GM23338 (cell line): ENCODE data around the gene WSCD1. TPM values are rescaled to one million over a fixed set of nuclear protein-coding genes. Genes with fewer than 3 reads are reported as not detected.

ENCODE experiments used
- ATAC-seq: fragments of 200-7000 bp; cut with Tn5 transposase; 3 replicates; pipeline ENCODE4 v1.9.1; 2020
- DNase-seq: peaks from one replicate; pipeline ENCODE4 v3.0.0-alpha.2; 2015; ENCODE audit warnings: low spot score
- H2AFZ ChIP-seq: fragments of 200-600 bp; sonication (generic); 2 replicates; pipeline ENCODE4 v1.8.0; 2016; ENCODE audit warnings: antibody characterized with exemption, mild to moderate bottlenecking, moderate library complexity
- H3F3A ChIP-seq: fragments of 200-600 bp; sonication (generic); replicated peaks from 2 replicates; pipeline ENCODE4 v1.8.0; 2017; ENCODE audit warnings: antibody characterized with exemption, mixed run types, low read depth
- H3K27ac ChIP-seq: fragments of 200-600 bp; sonication (generic); 2 replicates; pipeline ENCODE4 v1.6.1; 2016; ENCODE audit warnings: low read depth
- H3K27me3 ChIP-seq: fragments of 200-600 bp; sonication (generic); 2 replicates; pipeline ENCODE4 v1.8.0; 2016; ENCODE audit warnings: mild to moderate bottlenecking, mixed run types, moderate library complexity; ENCODE audit not compliant: insufficient read depth
- H3K36me3 ChIP-seq: fragments of 200-600 bp; sonication (generic); 2 replicates; pipeline ENCODE4 v1.8.0; 2016; ENCODE audit warnings: mild to moderate bottlenecking; ENCODE audit not compliant: insufficient read depth
- H3K4me1 ChIP-seq: fragments of 200-600 bp; sonication (generic); 2 replicates; pipeline ENCODE4 v1.8.0; 2016; ENCODE audit warnings: mild to moderate bottlenecking, moderate library complexity; ENCODE audit not compliant: insufficient read depth
- H3K4me2 ChIP-seq: fragments of 200-600 bp; sonication (generic); 2 replicates; pipeline ENCODE4 v1.7.1; 2017; ENCODE audit warnings: mixed run types
- H3K4me3 ChIP-seq: fragments of 200-600 bp; sonication (generic); 2 replicates; pipeline ENCODE4 v1.6.1; 2016; ENCODE audit warnings: mixed run types
- H3K79me2 ChIP-seq: fragments of 200-600 bp; sonication (generic); replicated peaks from 2 replicates; pipeline ENCODE4 v1.8.0; 2017; ENCODE audit warnings: mild to moderate bottlenecking; ENCODE audit not compliant: insufficient read depth
- H3K9me2 ChIP-seq: fragments of 200-600 bp; sonication (generic); 2 replicates; pipeline ENCODE4 v1.8.0; 2017; ENCODE audit not compliant: insufficient read depth
- H4K20me1 ChIP-seq: fragments of 200-600 bp; sonication (generic); replicated peaks from 2 replicates; pipeline ENCODE4 v1.8.0; 2017; ENCODE audit warnings: mild to moderate bottlenecking; ENCODE audit not compliant: insufficient read depth
- H3K27ac Mint-ChIP-seq: 2 replicates; pipeline ENCODE4 v1.8.0; 2020; ENCODE audit warnings: inconsistent platforms, mild to moderate bottlenecking, moderate library complexity, mixed read lengths
- H3K27me3 Mint-ChIP-seq: 3 replicates; pipeline ENCODE4 v1.8.0; 2022; ENCODE audit warnings: low read depth, mild to moderate bottlenecking, moderate library complexity, mixed read lengths, inconsistent platforms; ENCODE audit not compliant: insufficient read depth, poor library complexity
- H3K36me3 Mint-ChIP-seq: 3 replicates; pipeline ENCODE4 v1.8.0; 2021; ENCODE audit warnings: low read depth, mild to moderate bottlenecking, inconsistent platforms, moderate library complexity, mixed read lengths
- H3K4me1 Mint-ChIP-seq: 3 replicates; pipeline ENCODE4 v1.8.0; 2020; ENCODE audit warnings: mild to moderate bottlenecking, inconsistent platforms, mixed read lengths
- H3K4me3 Mint-ChIP-seq: 3 replicates; pipeline ENCODE4 v1.8.0; 2021; ENCODE audit warnings: moderate library complexity, mild to moderate bottlenecking, inconsistent platforms, mixed read lengths
- H3K9me3 Mint-ChIP-seq: 3 replicates; pipeline ENCODE4 v1.8.0; 2020; ENCODE audit warnings: moderate library complexity, mild to moderate bottlenecking, inconsistent platforms, mixed read lengths
- CREB1 ChIP-seq: fragments of 250-450 bp; sonication (Bioruptor Pico); IDR thresholded peaks from 2 replicates; pipeline ENCODE4 v1.5.0; 2020; ENCODE audit warnings: low read depth, mild to moderate bottlenecking, moderate library complexity
- EZH2 ChIP-seq: fragments of 200-600 bp; sonication (generic); IDR thresholded peaks from one replicate; pipeline ENCODE4 v1.8.0; 2017; ENCODE audit warnings: antibody characterized with exemption, mild to moderate bottlenecking, low read depth; ENCODE audit not compliant: unreplicated experiment
- EZH2phosphoT487 ChIP-seq: fragments of 200-600 bp; sonication (generic); IDR thresholded peaks from one replicate; pipeline ENCODE4 v1.8.1; 2018; ENCODE audit warnings: antibody characterized with exemption; ENCODE audit not compliant: unreplicated experiment
- JUNB ChIP-seq: IDR thresholded peaks from one replicate; pipeline ENCODE4 v1.6.1; 2016; ENCODE audit warnings: antibody characterized with exemption; ENCODE audit not compliant: unreplicated experiment
- NANOG ChIP-seq: IDR thresholded peaks from 2 replicates; pipeline ENCODE4 v1.6.1; 2016; ENCODE audit warnings: antibody characterized with exemption, borderline replicate concordance
- POLR2AphosphoS5 ChIP-seq: IDR thresholded peaks from 2 replicates; pipeline ENCODE4 v1.6.1; 2016; ENCODE audit warnings: antibody characterized with exemption, low read depth
- STAT1 ChIP-seq: IDR thresholded peaks from one replicate; pipeline ENCODE4 v1.6.1; 2016; ENCODE audit warnings: antibody characterized with exemption; ENCODE audit not compliant: unreplicated experiment
- ZNF114 ChIP-seq: fragments of 250-450 bp; sonication (Bioruptor Pico); IDR thresholded peaks from 2 replicates; pipeline ENCODE4 v1.5.0; 2020; ENCODE audit warnings: mild to moderate bottlenecking, moderate library complexity
- ZNF331 ChIP-seq: fragments of 250-450 bp; sonication (Bioruptor Pico); IDR thresholded peaks from 2 replicates; pipeline ENCODE4 v1.5.0; 2020; ENCODE audit warnings: low read depth, mild to moderate bottlenecking, moderate library complexity
- polyA plus RNA-seq: library from polyadenylated mRNA; unstranded; fragments of >200 nt; fragmentation: Nextera tagmentation; extraction: Ambion mirVana; gene quantifications from 2 replicates; pipeline ENCODE4 v1.2.1, GENCODE V29; 2016
- total RNA-seq: library from RNA; depleted of rRNA; stranded (reverse); fragments of >200 nt; shearing (Covaris generic); gene quantifications from 2 replicates; pipeline ENCODE4 v1.2.3, GENCODE V29; 2014
- TF ChIP-seq, protein P1 (sequence below), 2 experiments: fragments of 200-600 bp in 1 of 2; sonication (generic) in 1 of 2; conservative IDR thresholded peaks; 2 replicates each; pipeline versions ENCODE4 v1.5.1 to v1.6.1; 2016 to 2017; ENCODE audit warnings: antibody characterized with exemption in 2 of 2, low read depth in 2 of 2, mild to moderate bottlenecking in 2 of 2, moderate library complexity in 1 of 2
- TF ChIP-seq, protein P2 (sequence below): IDR thresholded peaks from one replicate; pipeline ENCODE4 v1.6.1; 2018; ENCODE audit warnings: antibody characterized with exemption; ENCODE audit not compliant: unreplicated experiment
- TF ChIP-seq, protein P3 (sequence below): IDR thresholded peaks from 2 replicates; pipeline ENCODE4 v1.6.1; 2016; ENCODE audit warnings: antibody characterized with exemption
- TF ChIP-seq, protein P4 (sequence below): fragments of 250-450 bp; sonication (Bioruptor Pico); IDR thresholded peaks from 2 replicates; pipeline ENCODE4 v1.5.0; 2020; ENCODE audit warnings: mild to moderate bottlenecking, moderate library complexity

Gene WSCD1
- total and polyA plus RNA-seq, 2 experiments from 2014 or later: 6.1 to 38.9 TPM

DNA sequence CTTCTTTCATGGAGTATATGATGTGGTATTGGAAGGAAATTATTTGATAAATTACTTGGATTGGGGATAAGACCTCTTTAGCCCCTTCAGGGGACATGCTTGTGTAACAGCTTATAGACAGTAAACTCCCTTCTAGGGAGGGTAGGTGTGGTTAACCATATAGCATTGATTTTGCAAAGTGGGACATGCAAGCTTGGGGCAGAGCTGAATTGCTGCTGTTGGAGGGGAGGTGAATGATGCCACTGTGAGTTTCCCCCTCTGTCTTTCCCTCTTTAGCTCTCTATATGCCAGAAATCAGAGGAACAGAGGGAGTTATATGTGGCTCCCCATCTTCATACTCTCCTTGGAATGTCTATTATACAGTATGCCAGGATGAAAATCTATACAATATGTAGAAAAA, 54.7 kb downstream of the WSCD1 start:
- ATAC-seq: no peak
- no peak overlapping the region for H3K4me2 ChIP-seq
- H3K9me3 Mint-ChIP-seq: peaks cover 14% of the 10 kb centered on the region

More for the DNA sequence above, 54.7 kb downstream of the WSCD1 start:
- Histone ChIP-seq H3K79me2 (no peaks in the 10 kb centered on the region), H3K4me3 (no peak overlapping the region), H3K4me1 (no peaks in the 10 kb centered on the region), H3F3A (no peaks in the 10 kb centered on the region), H2AFZ (no peak overlapping the region), H3K27me3 (no peaks in the 10 kb centered on the region), H4K20me1 (no peaks in the 10 kb centered on the region), H3K36me3 (no peaks in the 10 kb centered on the region), H3K27ac (no peak overlapping the region), H3K9me2 (no peaks in the 10 kb centered on the region)
- no peak for TF ChIP-seq NANOG
- TF ChIP-seq, protein P1, sequence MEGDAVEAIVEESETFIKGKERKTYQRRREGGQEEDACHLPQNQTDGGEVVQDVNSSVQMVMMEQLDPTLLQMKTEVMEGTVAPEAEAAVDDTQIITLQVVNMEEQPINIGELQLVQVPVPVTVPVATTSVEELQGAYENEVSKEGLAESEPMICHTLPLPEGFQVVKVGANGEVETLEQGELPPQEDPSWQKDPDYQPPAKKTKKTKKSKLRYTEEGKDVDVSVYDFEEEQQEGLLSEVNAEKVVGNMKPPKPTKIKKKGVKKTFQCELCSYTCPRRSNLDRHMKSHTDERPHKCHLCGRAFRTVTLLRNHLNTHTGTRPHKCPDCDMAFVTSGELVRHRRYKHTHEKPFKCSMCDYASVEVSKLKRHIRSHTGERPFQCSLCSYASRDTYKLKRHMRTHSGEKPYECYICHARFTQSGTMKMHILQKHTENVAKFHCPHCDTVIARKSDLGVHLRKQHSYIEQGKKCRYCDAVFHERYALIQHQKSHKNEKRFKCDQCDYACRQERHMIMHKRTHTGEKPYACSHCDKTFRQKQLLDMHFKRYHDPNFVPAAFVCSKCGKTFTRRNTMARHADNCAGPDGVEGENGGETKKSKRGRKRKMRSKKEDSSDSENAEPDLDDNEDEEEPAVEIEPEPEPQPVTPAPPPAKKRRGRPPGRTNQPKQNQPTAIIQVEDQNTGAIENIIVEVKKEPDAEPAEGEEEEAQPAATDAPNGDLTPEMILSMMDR (conservative IDR thresholded peaks at IDR 0.05; ENCODE audit: low read depth in 2 of 2): no peak
- no peak for TF ChIP-seq POLR2AphosphoS5
- TF ChIP-seq JUNB: no peak
- TF ChIP-seq, protein P2, sequence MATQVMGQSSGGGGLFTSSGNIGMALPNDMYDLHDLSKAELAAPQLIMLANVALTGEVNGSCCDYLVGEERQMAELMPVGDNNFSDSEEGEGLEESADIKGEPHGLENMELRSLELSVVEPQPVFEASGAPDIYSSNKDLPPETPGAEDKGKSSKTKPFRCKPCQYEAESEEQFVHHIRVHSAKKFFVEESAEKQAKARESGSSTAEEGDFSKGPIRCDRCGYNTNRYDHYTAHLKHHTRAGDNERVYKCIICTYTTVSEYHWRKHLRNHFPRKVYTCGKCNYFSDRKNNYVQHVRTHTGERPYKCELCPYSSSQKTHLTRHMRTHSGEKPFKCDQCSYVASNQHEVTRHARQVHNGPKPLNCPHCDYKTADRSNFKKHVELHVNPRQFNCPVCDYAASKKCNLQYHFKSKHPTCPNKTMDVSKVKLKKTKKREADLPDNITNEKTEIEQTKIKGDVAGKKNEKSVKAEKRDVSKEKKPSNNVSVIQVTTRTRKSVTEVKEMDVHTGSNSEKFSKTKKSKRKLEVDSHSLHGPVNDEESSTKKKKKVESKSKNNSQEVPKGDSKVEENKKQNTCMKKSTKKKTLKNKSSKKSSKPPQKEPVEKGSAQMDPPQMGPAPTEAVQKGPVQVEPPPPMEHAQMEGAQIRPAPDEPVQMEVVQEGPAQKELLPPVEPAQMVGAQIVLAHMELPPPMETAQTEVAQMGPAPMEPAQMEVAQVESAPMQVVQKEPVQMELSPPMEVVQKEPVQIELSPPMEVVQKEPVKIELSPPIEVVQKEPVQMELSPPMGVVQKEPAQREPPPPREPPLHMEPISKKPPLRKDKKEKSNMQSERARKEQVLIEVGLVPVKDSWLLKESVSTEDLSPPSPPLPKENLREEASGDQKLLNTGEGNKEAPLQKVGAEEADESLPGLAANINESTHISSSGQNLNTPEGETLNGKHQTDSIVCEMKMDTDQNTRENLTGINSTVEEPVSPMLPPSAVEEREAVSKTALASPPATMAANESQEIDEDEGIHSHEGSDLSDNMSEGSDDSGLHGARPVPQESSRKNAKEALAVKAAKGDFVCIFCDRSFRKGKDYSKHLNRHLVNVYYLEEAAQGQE: no peak
- no peak for TF ChIP-seq ZNF331 (CRISPR knock-in tag)
- no peak for TF ChIP-seq EZH2phosphoT487
- TF ChIP-seq EZH2: no peak
- no peak for TF ChIP-seq ZNF114 (CRISPR knock-in tag)
- TF ChIP-seq, protein P3, sequence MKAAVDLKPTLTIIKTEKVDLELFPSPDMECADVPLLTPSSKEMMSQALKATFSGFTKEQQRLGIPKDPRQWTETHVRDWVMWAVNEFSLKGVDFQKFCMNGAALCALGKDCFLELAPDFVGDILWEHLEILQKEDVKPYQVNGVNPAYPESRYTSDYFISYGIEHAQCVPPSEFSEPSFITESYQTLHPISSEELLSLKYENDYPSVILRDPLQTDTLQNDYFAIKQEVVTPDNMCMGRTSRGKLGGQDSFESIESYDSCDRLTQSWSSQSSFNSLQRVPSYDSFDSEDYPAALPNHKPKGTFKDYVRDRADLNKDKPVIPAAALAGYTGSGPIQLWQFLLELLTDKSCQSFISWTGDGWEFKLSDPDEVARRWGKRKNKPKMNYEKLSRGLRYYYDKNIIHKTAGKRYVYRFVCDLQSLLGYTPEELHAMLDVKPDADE: no peak
- TF ChIP-seq CREB1 (CRISPR knock-in tag): no peak
- no peak for TF ChIP-seq STAT1
- TF ChIP-seq, protein P4, sequence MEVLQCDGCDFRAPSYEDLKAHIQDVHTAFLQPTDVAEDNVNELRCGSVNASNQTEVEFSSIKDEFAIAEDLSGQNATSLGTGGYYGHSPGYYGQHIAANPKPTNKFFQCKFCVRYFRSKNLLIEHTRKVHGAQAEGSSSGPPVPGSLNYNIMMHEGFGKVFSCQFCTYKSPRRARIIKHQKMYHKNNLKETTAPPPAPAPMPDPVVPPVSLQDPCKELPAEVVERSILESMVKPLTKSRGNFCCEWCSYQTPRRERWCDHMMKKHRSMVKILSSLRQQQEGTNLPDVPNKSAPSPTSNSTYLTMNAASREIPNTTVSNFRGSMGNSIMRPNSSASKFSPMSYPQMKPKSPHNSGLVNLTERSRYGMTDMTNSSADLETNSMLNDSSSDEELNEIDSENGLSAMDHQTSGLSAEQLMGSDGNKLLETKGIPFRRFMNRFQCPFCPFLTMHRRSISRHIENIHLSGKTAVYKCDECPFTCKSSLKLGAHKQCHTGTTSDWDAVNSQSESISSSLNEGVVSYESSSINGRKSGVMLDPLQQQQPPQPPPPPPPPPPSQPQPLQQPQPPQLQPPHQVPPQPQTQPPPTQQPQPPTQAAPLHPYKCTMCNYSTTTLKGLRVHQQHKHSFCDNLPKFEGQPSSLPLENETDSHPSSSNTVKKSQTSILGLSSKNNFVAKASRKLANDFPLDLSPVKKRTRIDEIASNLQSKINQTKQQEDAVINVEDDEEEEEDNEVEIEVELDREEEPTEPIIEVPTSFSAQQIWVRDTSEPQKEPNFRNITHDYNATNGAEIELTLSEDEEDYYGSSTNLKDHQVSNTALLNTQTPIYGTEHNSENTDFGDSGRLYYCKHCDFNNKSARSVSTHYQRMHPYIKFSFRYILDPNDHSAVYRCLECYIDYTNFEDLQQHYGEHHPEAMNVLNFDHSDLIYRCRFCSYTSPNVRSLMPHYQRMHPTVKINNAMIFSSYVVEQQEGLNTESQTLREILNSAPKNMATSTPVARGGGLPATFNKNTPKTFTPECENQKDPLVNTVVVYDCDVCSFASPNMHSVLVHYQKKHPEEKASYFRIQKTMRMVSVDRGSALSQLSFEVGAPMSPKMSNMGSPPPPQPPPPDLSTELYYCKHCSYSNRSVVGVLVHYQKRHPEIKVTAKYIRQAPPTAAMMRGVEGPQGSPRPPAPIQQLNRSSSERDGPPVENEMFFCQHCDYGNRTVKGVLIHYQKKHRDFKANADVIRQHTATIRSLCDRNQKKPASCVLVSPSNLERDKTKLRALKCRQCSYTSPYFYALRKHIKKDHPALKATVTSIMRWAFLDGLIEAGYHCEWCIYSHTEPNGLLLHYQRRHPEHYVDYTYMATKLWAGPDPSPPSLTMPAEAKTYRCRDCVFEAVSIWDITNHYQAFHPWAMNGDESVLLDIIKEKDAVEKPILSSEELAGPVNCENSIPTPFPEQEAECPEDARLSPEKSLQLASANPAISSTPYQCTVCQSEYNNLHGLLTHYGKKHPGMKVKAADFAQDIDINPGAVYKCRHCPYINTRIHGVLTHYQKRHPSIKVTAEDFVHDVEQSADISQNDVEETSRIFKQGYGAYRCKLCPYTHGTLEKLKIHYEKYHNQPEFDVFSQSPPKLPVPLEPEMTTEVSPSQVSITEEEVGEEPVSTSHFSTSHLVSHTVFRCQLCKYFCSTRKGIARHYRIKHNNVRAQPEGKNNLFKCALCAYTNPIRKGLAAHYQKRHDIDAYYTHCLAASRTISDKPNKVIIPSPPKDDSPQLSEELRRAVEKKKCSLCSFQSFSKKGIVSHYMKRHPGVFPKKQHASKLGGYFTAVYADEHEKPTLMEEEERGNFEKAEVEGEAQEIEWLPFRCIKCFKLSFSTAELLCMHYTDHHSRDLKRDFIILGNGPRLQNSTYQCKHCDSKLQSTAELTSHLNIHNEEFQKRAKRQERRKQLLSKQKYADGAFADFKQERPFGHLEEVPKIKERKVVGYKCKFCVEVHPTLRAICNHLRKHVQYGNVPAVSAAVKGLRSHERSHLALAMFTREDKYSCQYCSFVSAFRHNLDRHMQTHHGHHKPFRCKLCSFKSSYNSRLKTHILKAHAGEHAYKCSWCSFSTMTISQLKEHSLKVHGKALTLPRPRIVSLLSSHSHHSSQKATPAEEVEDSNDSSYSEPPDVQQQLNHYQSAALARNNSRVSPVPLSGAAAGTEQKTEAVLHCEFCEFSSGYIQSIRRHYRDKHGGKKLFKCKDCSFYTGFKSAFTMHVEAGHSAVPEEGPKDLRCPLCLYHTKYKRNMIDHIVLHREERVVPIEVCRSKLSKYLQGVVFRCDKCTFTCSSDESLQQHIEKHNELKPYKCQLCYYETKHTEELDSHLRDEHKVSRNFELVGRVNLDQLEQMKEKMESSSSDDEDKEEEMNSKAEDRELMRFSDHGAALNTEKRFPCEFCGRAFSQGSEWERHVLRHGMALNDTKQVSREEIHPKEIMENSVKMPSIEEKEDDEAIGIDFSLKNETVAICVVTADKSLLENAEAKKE (CRISPR knock-in tag): no peak
- DNase-seq: no peak
- Mint-ChIP-seq H3K4me3 (no peak overlapping the region), H3K4me1 (no peaks in the 10 kb centered on the region), H3K27me3 (peaks cover 6% of the 10 kb centered on the region), H3K27ac (no peak overlapping the region), H3K36me3 (peaks cover 44% of the 10 kb centered on the region)
